Measurements from ENCODE around the gene YIPF7. TPM values are rescaled to one million over a fixed set of nuclear protein-coding genes. Genes with fewer than 3 reads are reported as not detected.

Gene YIPF7
- total and polyA plus RNA-seq, 4 donors, result not detected

DNA sequence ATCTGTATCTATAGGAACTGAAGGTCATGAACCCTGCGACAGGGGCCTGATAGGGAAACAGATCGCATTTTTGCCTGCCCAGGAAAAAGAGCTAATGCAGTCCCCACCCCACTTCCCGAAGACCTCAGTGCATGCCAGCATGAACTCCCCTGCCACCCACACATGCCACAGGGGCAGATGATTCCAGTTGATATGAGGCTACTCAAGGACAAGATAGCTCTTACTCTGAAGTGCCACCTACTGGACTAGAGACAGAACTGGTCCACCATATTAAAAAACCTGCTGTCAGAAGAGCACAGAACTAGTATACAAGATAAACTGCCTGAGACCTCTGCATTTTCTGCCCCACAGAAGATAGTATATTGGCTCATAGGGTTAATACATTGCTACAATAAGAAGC is 68.0 kb downstream of the YIPF7 start (continued):
- no peak for TF ChIP-seq ATF3 (IDR thresholded peaks at IDR 0.05)
- TF ChIP-seq RXRA (IDR thresholded peaks at IDR 0.05), result no peak
- TF ChIP-seq YY1 (IDR thresholded peaks at IDR 0.05), result no peak

DNA sequence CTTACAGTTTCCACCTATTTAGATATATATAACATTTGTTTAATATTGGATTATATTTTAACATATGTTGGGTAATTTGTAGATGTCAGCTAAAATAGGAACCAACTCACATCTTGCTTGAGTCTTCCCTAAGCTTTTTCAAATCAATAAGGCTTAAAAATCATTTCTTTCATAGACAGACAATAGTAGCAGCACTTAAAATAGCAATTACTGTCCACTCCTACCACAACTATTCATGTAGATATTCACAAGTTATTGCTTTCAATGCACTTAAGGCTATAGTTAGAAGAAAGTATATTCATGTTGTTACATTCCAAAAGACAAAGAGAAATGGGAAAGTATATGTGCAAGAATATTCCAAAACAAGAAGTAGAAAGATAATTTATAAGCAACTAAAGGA is 71.2 kb downstream of the YIPF7 start:
- Histone ChIP-seq H3K27me3 (ENCODE audit: control insufficient read depth in 4 of 4, insufficient read depth in 4 of 4, low read length in 3 of 4) (peaks cover 0 to 5% (median 0%) of the 10 kb centered on the region in 4 donors), H3K4me3 (ENCODE audit: low read depth in 1 of 3, low read length in 3 of 3) (no peak overlapping the region), H3K9me3 (ENCODE audit: control insufficient read depth in 4 of 4, low read length in 3 of 4) (no peaks in the 10 kb centered on the region), H3K27ac (ENCODE audit: low read depth in 1 of 2, low read length in 2 of 2) (no peak overlapping the region), H3K4me1 (ENCODE audit: control insufficient read depth in 4 of 4, insufficient read depth in 4 of 4, low read length in 3 of 4) (no peaks in the 10 kb centered on the region), H3K9ac (ENCODE audit: low read depth in 1 of 2, low read length in 2 of 2) (no peak overlapping the region), H3K36me3 (ENCODE audit: control insufficient read depth in 4 of 4, insufficient read depth in 3 of 4, low read depth in 1 of 4, low read length in 3 of 4) (no peaks in the 10 kb centered on the region)
- TF ChIP-seq FOXA1 (IDR thresholded peaks at IDR 0.05), result no peak
- TF ChIP-seq SP1 (IDR thresholded peaks at IDR 0.05), result no peak
- TF ChIP-seq FOXA2 (IDR thresholded peaks at IDR 0.05), result no peak
- no peak for TF ChIP-seq YY1 (IDR thresholded peaks at IDR 0.05)
- TF ChIP-seq MAX (IDR thresholded peaks at IDR 0.05), result no peak
- TF ChIP-seq HNF4A (conservative IDR thresholded peaks at IDR 0.05), result no peak
- no peak for TF ChIP-seq RAD21 (IDR thresholded peaks at IDR 0.05)
- TF ChIP-seq TAF1 (conservative IDR thresholded peaks at IDR 0.05), result no peak
- TF ChIP-seq, protein P1, sequence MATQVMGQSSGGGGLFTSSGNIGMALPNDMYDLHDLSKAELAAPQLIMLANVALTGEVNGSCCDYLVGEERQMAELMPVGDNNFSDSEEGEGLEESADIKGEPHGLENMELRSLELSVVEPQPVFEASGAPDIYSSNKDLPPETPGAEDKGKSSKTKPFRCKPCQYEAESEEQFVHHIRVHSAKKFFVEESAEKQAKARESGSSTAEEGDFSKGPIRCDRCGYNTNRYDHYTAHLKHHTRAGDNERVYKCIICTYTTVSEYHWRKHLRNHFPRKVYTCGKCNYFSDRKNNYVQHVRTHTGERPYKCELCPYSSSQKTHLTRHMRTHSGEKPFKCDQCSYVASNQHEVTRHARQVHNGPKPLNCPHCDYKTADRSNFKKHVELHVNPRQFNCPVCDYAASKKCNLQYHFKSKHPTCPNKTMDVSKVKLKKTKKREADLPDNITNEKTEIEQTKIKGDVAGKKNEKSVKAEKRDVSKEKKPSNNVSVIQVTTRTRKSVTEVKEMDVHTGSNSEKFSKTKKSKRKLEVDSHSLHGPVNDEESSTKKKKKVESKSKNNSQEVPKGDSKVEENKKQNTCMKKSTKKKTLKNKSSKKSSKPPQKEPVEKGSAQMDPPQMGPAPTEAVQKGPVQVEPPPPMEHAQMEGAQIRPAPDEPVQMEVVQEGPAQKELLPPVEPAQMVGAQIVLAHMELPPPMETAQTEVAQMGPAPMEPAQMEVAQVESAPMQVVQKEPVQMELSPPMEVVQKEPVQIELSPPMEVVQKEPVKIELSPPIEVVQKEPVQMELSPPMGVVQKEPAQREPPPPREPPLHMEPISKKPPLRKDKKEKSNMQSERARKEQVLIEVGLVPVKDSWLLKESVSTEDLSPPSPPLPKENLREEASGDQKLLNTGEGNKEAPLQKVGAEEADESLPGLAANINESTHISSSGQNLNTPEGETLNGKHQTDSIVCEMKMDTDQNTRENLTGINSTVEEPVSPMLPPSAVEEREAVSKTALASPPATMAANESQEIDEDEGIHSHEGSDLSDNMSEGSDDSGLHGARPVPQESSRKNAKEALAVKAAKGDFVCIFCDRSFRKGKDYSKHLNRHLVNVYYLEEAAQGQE (IDR thresholded peaks at IDR 0.05), result no peak
- TF ChIP-seq NR2F2 (IDR thresholded peaks at IDR 0.05), result no peak
- TF ChIP-seq EGR1 (IDR thresholded peaks at IDR 0.05; ENCODE audit: low read depth in 2 of 2), result no peak
- TF ChIP-seq RXRA (IDR thresholded peaks at IDR 0.05), result no peak
- TF ChIP-seq, protein P2, sequence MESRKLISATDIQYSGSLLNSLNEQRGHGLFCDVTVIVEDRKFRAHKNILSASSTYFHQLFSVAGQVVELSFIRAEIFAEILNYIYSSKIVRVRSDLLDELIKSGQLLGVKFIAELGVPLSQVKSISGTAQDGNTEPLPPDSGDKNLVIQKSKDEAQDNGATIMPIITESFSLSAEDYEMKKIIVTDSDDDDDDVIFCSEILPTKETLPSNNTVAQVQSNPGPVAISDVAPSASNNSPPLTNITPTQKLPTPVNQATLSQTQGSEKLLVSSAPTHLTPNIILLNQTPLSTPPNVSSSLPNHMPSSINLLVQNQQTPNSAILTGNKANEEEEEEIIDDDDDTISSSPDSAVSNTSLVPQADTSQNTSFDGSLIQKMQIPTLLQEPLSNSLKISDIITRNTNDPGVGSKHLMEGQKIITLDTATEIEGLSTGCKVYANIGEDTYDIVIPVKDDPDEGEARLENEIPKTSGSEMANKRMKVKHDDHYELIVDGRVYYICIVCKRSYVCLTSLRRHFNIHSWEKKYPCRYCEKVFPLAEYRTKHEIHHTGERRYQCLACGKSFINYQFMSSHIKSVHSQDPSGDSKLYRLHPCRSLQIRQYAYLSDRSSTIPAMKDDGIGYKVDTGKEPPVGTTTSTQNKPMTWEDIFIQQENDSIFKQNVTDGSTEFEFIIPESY (IDR thresholded peaks at IDR 0.05), result no peak
- TF ChIP-seq GABPA (IDR thresholded peaks at IDR 0.05 in 1 of 2, conservative IDR thresholded peaks at IDR 0.05 in 1 of 2), result no peak
- no peak for DNase-seq (ENCODE audit: low spot score)

DNA sequence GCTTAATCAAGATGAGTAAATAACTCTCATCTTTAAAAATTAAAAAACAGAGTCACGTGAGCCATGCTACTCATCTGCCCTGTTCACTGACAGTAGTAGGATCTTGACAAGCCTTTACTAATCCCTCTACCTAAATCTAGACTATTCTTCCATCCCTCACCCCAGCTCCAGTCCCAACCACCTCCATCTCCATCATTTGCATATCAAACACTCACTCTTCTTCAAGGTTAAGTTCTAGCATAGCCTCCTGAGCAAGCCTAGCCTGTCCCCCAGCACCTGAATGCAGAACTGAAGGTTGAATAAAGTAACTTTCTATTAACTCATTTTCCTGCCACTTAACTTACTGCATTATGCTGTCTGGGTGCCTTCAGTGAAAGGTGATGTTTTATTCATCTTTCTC is 72.5 kb downstream of the YIPF7 start:
- no peak for DNase-seq (ENCODE audit: low spot score)
- H3K4me1 ChIP-seq (ENCODE audit: control insufficient read depth in 4 of 4, insufficient read depth in 4 of 4, low read length in 3 of 4), result no peaks in the 10 kb centered on the region
- H3K4me3 ChIP-seq (ENCODE audit: low read depth in 1 of 3, low read length in 3 of 3), result no peak overlapping the region
- H3K9me3 ChIP-seq (ENCODE audit: control insufficient read depth in 4 of 4, low read length in 3 of 4), result no peaks in the 10 kb centered on the region
- H3K36me3 ChIP-seq (ENCODE audit: control insufficient read depth in 4 of 4, insufficient read depth in 3 of 4, low read depth in 1 of 4, low read length in 3 of 4), result no peaks in the 10 kb centered on the region
- H3K27me3 ChIP-seq (ENCODE audit: control insufficient read depth in 4 of 4, insufficient read depth in 4 of 4, low read length in 3 of 4), result peaks cover 0 to 5% (median 0%) of the 10 kb centered on the region in 4 donors
- no peak overlapping the region for H3K27ac ChIP-seq (ENCODE audit: low read depth in 1 of 2, low read length in 2 of 2)
- TF ChIP-seq, protein P2 (IDR thresholded peaks at IDR 0.05), result no peak
- no peak for TF ChIP-seq NR2F2 (IDR thresholded peaks at IDR 0.05)
- TF ChIP-seq TAF1 (conservative IDR thresholded peaks at IDR 0.05), result no peak
- no peak for TF ChIP-seq JUND (IDR thresholded peaks at IDR 0.05)
- TF ChIP-seq ATF3 (IDR thresholded peaks at IDR 0.05), result no peak
- TF ChIP-seq RAD21 (IDR thresholded peaks at IDR 0.05), result no peak
- TF ChIP-seq FOXA1 (IDR thresholded peaks at IDR 0.05), result no peak
- TF ChIP-seq GABPA (IDR thresholded peaks at IDR 0.05 in 1 of 2, conservative IDR thresholded peaks at IDR 0.05 in 1 of 2), result no peak
- no peak for TF ChIP-seq RXRA (IDR thresholded peaks at IDR 0.05)
- TF ChIP-seq, protein P1 (IDR thresholded peaks at IDR 0.05), result no peak
- WGBS, result 23% methylated on average over 1 of the region's 1 CpG
- H3K9ac ChIP-seq (ENCODE audit: low read depth in 1 of 2, low read length in 2 of 2), result no peak overlapping the region
